Right cardiac atrium (tissue), 5 donors: ENCODE data around the gene SLC31A2. TPM values are rescaled to one million over a fixed set of nuclear protein-coding genes. Genes with fewer than 3 reads are reported as not detected.

ENCODE experiments used
- ATAC-seq, 2 donors: fragments of 200-7000 bp; cut with Tn5 transposase; one replicate each; pipeline versions ENCODE4 v1.8.0 to v1.9.1; 2020; ENCODE audit warnings: moderate library complexity in 2 of 2, mild to moderate bottlenecking in 1 of 2
- DNase-seq, 3 donors: peaks; one replicate each; pipeline ENCODE4 v3.0.0-alpha.2; 2020
- H3K27ac ChIP-seq: one replicate; pipeline ENCODE4 v1.5.1; 2013; ENCODE audit warnings: mild to moderate bottlenecking, low read length, control low read depth, moderate library complexity
- H3K27me3 ChIP-seq: one replicate; pipeline ENCODE4 v1.6.1; 2013; ENCODE audit not compliant: control insufficient read depth, insufficient read depth
- H3K4me1 ChIP-seq: one replicate; pipeline ENCODE4 v1.6.1; 2013; ENCODE audit warnings: low read length; ENCODE audit not compliant: control insufficient read depth, insufficient read depth
- H3K4me3 ChIP-seq: one replicate; pipeline ENCODE4 v1.5.1; 2013; ENCODE audit warnings: low read length, control low read depth
- H3K9me3 ChIP-seq: one replicate; pipeline ENCODE4 v1.6.1; 2013; ENCODE audit warnings: low read length; ENCODE audit not compliant: control insufficient read depth
- WGBS: extraction: QIAGEN DNeasy Blood & Tissue Kit; methylation state at CpG from one replicate; pipeline ENCODE4 v1.1.7; 2013; 5-methylcytosine and 5-hydroxymethylcytosine counted together
- intact Hi-C, 4 donors: fragments of 100-400 bp; cut with DNase I; formaldehyde crosslinking; loops; one replicate each; pipeline versions ENCODE4 v1.11.0 to v1.14.0; 2022 to 2023
- polyA plus RNA-seq: library from polyadenylated mRNA; stranded (reverse); fragments of 200-250 nt; gene quantifications from one replicate; pipeline ENCODE4 v1.2.3, GENCODE V29; 2013
- total RNA-seq, 4 donors: library from RNA; stranded (reverse); fragmentation: NEBNext Ultra II Directional; extraction: Animal tissue kit (Norgen Biotek cat#: 25700); gene quantifications; one replicate each; pipeline ENCODE4 v1.2.1, GENCODE V29; 2021
- donor health status: healthy with polysubstance abuse.
- donor health status: DM: no; HTN: yes; CAD: no.
- donor health status: DM: no; HTN: no; CAD: no.
- donor health status: DM: no; HTN: yes; CAD: no; lungs with severe emphysema.
- donor health status: DM: yes; HTN: yes; CAD: no.

Gene SLC31A2
- total and polyA plus RNA-seq, 5 donors, result 8.8 to 11.4 (median 10.1) TPM

- 93% methylated on average over 3 of the region's 3 CpGs for WGBS
- Histone ChIP-seq H3K27ac (no peak overlapping the region), H3K4me1 (peaks cover 4% of the 10 kb centered on the region), H3K4me3 (peak overlapping the region; percentile 81), H3K9me3 (no peaks in the 10 kb centered on the region), H3K27me3 (no peaks in the 10 kb centered on the region)
- intact Hi-C loops, result no loop called here
- no peak for ATAC-seq
- DNase-seq, result no peak
These were observed 1.9 kb downstream of the SLC31A2 start for GRCh38 chr9:113152699-113153098.

DNA sequence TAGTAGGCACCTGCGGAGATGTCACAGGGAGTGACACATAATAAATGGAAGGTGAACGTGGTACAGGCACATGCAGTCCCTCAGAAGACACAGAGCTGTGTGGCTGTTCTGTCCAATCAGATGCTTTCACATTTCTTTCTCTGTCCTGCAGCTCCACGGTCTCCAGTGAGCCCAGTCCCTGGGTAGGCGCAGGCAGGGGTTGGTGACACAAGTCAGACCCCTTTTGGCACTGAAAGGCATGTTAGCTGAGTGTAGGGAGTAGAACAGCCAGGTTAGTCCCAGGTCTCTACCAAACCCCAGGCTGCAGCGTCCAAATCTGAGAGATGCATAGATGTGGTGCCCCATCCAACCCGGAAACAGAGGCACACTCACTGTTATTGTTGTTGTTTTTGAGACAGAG is 2.8 kb downstream of the SLC31A2 start:
- no peak for DNase-seq
- H3K4me1 ChIP-seq, result peaks cover 4% of the 10 kb centered on the region
- no peak for ATAC-seq
- H3K27ac ChIP-seq, result no peak overlapping the region
- H3K9me3 ChIP-seq, result no peaks in the 10 kb centered on the region
- WGBS, result 90% methylated on average over 6 of the region's 6 CpGs
- H3K4me3 ChIP-seq, result no peak overlapping the region
- no peaks in the 10 kb centered on the region for H3K27me3 ChIP-seq
- intact Hi-C loops, result no loop called here

DNA sequence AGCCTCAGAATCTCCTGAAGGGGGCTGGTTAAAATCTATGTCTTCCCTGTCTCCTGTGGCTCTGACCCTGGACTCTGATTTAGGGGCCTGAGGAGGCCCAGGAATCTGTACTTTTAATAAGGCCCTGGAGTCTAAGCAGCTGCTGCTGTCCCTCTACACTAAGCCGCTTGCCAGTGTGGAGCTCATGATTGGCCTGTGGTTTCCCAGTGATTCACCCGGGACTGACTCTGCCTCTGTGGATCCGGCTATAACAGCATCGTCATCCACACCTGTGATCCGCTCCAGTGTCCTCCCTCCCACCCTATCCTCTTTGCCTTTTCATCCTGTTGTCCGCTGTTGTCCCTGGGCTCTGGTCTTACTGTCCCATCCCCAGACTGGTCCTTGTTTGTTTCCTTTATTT is 3.7 kb downstream of the SLC31A2 start:
- Histone ChIP-seq H3K27ac (no peak overlapping the region), H3K9me3 (no peaks in the 10 kb centered on the region), H3K4me3 (no peak overlapping the region), H3K4me1 (peaks cover 4% of the 10 kb centered on the region), H3K27me3 (no peaks in the 10 kb centered on the region)
- no peak for ATAC-seq
- WGBS, result 77% methylated on average over 6 of the region's 6 CpGs
- no peak for DNase-seq
- intact Hi-C loops, result no loop called here

- DNase-seq, result no peak
- Histone ChIP-seq H3K4me1 (peaks cover 4% of the 10 kb centered on the region), H3K4me3 (no peak overlapping the region), H3K27me3 (no peaks in the 10 kb centered on the region), H3K27ac (no peak overlapping the region), H3K9me3 (no peaks in the 10 kb centered on the region)
- intact Hi-C loops, result no loop called here
- no peak for ATAC-seq
- WGBS, result 55% methylated on average over 2 of the region's 2 CpGs
These were observed 4.1 kb downstream of the SLC31A2 start for GRCh38 chr9:113154946-113155345.

GRCh38 chr9:113155911-113156588 is 5.2 kb downstream of the SLC31A2 start:
- Histone ChIP-seq H3K27ac (no peak overlapping the region), H3K4me3 (no peak overlapping the region), H3K9me3 (no peaks in the 10 kb centered on the region), H3K27me3 (no peaks in the 10 kb centered on the region), H3K4me1 (peaks cover 4% of the 10 kb centered on the region)
- WGBS, result 37% methylated on average over 7 of the region's 7 CpGs
- intact Hi-C loops, result no loop called here
- ATAC-seq (no peak), DNase-seq (no peak)

- ATAC-seq (no peak), DNase-seq (no peak)
- Histone ChIP-seq H3K4me1 (peaks cover 4% of the 10 kb centered on the region), H3K27ac (no peak overlapping the region), H3K4me3 (no peak overlapping the region), H3K27me3 (no peaks in the 10 kb centered on the region), H3K9me3 (no peaks in the 10 kb centered on the region)
- 81% methylated on average over 1 of the region's 1 CpG for WGBS
- intact Hi-C loops, result no loop called here
These were observed 6.1 kb downstream of the SLC31A2 start for GRCh38 chr9:113156880-113157279.

DNA sequence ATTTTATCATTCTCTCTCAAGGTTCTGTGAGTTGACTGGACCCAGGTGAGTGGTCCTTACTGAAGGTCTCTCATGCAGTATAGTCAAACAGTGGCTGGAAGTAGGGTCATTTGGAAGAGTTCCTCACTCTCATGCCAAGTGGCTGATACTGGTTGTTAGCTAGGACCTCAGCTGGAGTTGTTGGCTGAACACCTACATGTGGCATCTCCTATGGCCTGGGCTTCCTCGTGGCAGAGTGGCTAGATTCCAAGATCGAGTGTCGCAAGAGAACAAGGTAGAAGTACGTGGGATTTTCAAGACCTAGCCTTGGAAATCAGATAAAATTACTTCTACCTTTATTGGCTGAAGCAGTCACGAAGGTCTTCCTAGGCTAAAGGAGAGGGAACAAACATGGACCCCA is 7.6 kb downstream of the SLC31A2 start:
- intact Hi-C loops, result no loop called here
- 78% methylated on average over 5 of the region's 5 CpGs for WGBS

GRCh38 chr9:113160571-113160970 is 9.8 kb downstream of the SLC31A2 start:
- no peak overlapping the region for H3K4me3 ChIP-seq
- ATAC-seq (no peak), DNase-seq (no peak)
- no peaks in the 10 kb centered on the region for H3K9me3 ChIP-seq
- H3K27me3 ChIP-seq, result no peaks in the 10 kb centered on the region
- peaks cover 8% of the 10 kb centered on the region for H3K4me1 ChIP-seq
- WGBS, result 30% methylated on average over 3 of the region's 3 CpGs
- H3K27ac ChIP-seq, result no peak overlapping the region
- intact Hi-C loops, result no loop called here

More for the DNA sequence above, 7.6 kb downstream of the SLC31A2 start:
- no peaks in the 10 kb centered on the region for H3K4me1 ChIP-seq
- no peak for ATAC-seq
- H3K4me3 ChIP-seq, result no peak overlapping the region
- no peak for DNase-seq
- H3K27me3 ChIP-seq, result no peaks in the 10 kb centered on the region
- no peak overlapping the region for H3K27ac ChIP-seq
- no peaks in the 10 kb centered on the region for H3K9me3 ChIP-seq

- no peak for ATAC-seq
- intact Hi-C loops, result no loop called here
These were observed 12.2 kb downstream of the SLC31A2 start for GRCh38 chr9:113163001-113163400.

DNA sequence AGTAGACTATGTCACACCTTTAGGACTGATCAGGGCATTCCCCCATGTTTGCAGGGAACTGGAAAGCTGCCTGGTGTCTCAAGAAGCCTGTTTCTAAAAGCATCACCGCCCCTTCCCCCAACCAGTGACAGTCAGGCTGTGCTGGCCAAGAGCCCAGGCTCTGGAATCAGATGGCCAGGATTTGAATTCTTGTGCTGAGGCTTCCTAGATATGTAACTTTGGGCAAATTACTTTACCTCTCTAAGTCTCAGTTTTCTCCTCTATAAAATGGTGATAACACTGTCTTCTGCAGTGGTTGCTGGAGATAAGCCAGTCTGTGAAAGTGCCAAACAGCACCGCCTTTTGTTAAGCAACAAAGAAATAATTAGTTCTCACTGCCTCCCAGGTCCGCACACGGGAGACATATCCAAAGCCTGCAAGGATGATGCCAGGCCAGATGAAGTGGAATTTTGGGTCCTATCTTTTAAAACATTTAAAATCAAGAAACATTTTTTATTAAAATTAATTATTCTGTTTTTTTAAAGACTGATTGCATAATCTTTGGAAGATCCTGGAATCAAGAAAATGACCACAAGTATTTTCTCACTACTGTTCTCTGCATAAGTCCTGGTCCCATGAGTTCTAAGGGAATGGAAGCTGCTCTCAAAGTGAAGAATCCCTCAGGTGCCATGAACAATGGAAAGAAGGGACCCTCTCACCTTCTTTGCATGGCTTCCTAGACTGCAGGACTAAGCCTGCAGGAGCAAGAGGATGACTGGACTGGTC is 13.9 kb downstream of the SLC31A2 start:
- intact Hi-C loops, result no loop called here
- Histone ChIP-seq H3K9me3 (no peaks in the 10 kb centered on the region), H3K4me3 (no peak overlapping the region), H3K4me1 (peaks cover 8% of the 10 kb centered on the region), H3K27ac (peak overlapping the region; percentile 2), H3K27me3 (no peaks in the 10 kb centered on the region)
- ATAC-seq (peak; percentile 56 to 68), DNase-seq (peak; percentile 59 to 86 (median 78))
- WGBS, result 42% methylated on average over 4 of the region's 4 CpGs

More at GRCh38 chr9:113163001-113163400, 12.2 kb downstream of the SLC31A2 start:
- no peaks in the 10 kb centered on the region for H3K27me3 ChIP-seq
- no peak overlapping the region for H3K4me3 ChIP-seq
- no peak overlapping the region for H3K27ac ChIP-seq
- peaks cover 8% of the 10 kb centered on the region for H3K4me1 ChIP-seq
- no peaks in the 10 kb centered on the region for H3K9me3 ChIP-seq
- 65% methylated on average over 3 of the region's 3 CpGs for WGBS
- no peak for DNase-seq

- no peaks in the 10 kb centered on the region for H3K27me3 ChIP-seq
- intact Hi-C loops, result no loop called here
- ATAC-seq (no peak), DNase-seq (no peak)
- peaks cover 8% of the 10 kb centered on the region for H3K4me1 ChIP-seq
- no peaks in the 10 kb centered on the region for H3K9me3 ChIP-seq
- no peak overlapping the region for H3K27ac ChIP-seq
- 87% methylated on average over 4 of the region's 4 CpGs for WGBS
- H3K4me3 ChIP-seq, result no peak overlapping the region
These were observed 15.2 kb downstream of the SLC31A2 start for GRCh38 chr9:113166039-113166438.
